Liver (tissue), 9 donors: ENCODE data around the gene KRTAP5-11. TPM values are rescaled to one million over a fixed set of nuclear protein-coding genes. Genes with fewer than 3 reads are reported as not detected.

ENCODE experiments used
- DNase-seq: peaks from one replicate; pipeline ENCODE4 v3.0.0-alpha.2; 2017; ENCODE audit warnings: low spot score
- H3K27ac ChIP-seq, 2 donors: one replicate each; pipeline ENCODE4 v1.7.0; 2013; ENCODE audit warnings: inconsistent platforms in 2 of 2, low read length in 2 of 2, control low read depth in 1 of 2, low read depth in 1 of 2, mild to moderate bottlenecking in 1 of 2
- H3K27me3 ChIP-seq, 4 donors: one replicate each; pipeline versions ENCODE4 v1.6.1 to v1.7.0; 2013; ENCODE audit warnings: low read length in 3 of 4, inconsistent platforms in 1 of 4, mild to moderate bottlenecking in 1 of 4, moderate library complexity in 1 of 4; ENCODE audit not compliant: control insufficient read depth in 4 of 4, insufficient read depth in 4 of 4
- H3K36me3 ChIP-seq, 4 donors: one replicate each; pipeline versions ENCODE4 v1.6.1 to v1.7.0; 2013; ENCODE audit warnings: low read length in 3 of 4, mild to moderate bottlenecking in 3 of 4, low read depth in 1 of 4, moderate library complexity in 1 of 4; ENCODE audit not compliant: control insufficient read depth in 4 of 4, insufficient read depth in 3 of 4
- H3K4me1 ChIP-seq, 4 donors: one replicate each; pipeline versions ENCODE4 v1.6.1 to v1.7.0; 2013; ENCODE audit warnings: low read length in 3 of 4, mild to moderate bottlenecking in 3 of 4, moderate library complexity in 1 of 4; ENCODE audit not compliant: control insufficient read depth in 4 of 4, insufficient read depth in 4 of 4
- H3K4me3 ChIP-seq, 3 donors: one replicate each; pipeline versions ENCODE4 v1.6.1 to v1.7.0; 2013; ENCODE audit warnings: low read length in 3 of 3, control low read depth in 1 of 3, low read depth in 1 of 3, mild to moderate bottlenecking in 1 of 3
- H3K9ac ChIP-seq, 2 donors: one replicate each; pipeline ENCODE4 v1.7.0; 2013; ENCODE audit warnings: low read length in 2 of 2, mild to moderate bottlenecking in 2 of 2, moderate library complexity in 2 of 2, control low read depth in 1 of 2, low read depth in 1 of 2
- H3K9me3 ChIP-seq, 4 donors: one replicate each; pipeline versions ENCODE4 v1.6.1 to v1.7.0; 2013; ENCODE audit warnings: low read length in 3 of 4; ENCODE audit not compliant: control insufficient read depth in 4 of 4
- ATF3 ChIP-seq: IDR thresholded peaks from 2 replicates; pipeline ENCODE4 v1.6.1; 2016; ENCODE audit warnings: antibody characterized with exemption
- EGR1 ChIP-seq, 2 donors: IDR thresholded peaks; 2 replicates each; pipeline ENCODE4 v1.6.1; 2016 to 2018; ENCODE audit warnings: antibody characterized with exemption in 2 of 2, low read depth in 2 of 2
- FOXA1 ChIP-seq: IDR thresholded peaks from 2 replicates; pipeline ENCODE4 v1.6.1; 2016; ENCODE audit warnings: antibody characterized with exemption
- FOXA2 ChIP-seq: IDR thresholded peaks from 2 replicates; pipeline ENCODE4 v1.6.1; 2016; ENCODE audit warnings: antibody characterized with exemption
- GABPA ChIP-seq, 2 donors: IDR thresholded peaks in 1 of 2; conservative IDR thresholded peaks in 1 of 2; 2 replicates each; pipeline ENCODE4 v1.6.1; 2016; ENCODE audit warnings: antibody characterized with exemption in 2 of 2, mild to moderate bottlenecking in 1 of 2, moderate library complexity in 1 of 2
- HNF4A ChIP-seq, 2 donors: conservative IDR thresholded peaks; 2 replicates each; pipeline ENCODE4 v1.6.1; 2016; ENCODE audit warnings: antibody characterized with exemption in 2 of 2, mild to moderate bottlenecking in 2 of 2
- JUND ChIP-seq, 2 donors: IDR thresholded peaks; 2 replicates each; pipeline ENCODE4 v1.6.1; 2016; ENCODE audit warnings: antibody characterized with exemption in 2 of 2
- MAX ChIP-seq: IDR thresholded peaks from 2 replicates; pipeline ENCODE4 v1.6.1; 2016; ENCODE audit warnings: antibody characterized with exemption
- NR2F2 ChIP-seq: IDR thresholded peaks from 2 replicates; pipeline ENCODE4 v1.6.1; 2016; ENCODE audit warnings: antibody characterized with exemption
- RAD21 ChIP-seq, 2 donors: IDR thresholded peaks; 2 replicates each; pipeline ENCODE4 v1.6.1; 2016; ENCODE audit warnings: antibody characterized with exemption in 2 of 2, mild to moderate bottlenecking in 2 of 2
- RXRA ChIP-seq, 2 donors: IDR thresholded peaks; 2 replicates each; pipeline ENCODE4 v1.6.1; 2017 to 2018; ENCODE audit warnings: antibody characterized with exemption in 2 of 2, mild to moderate bottlenecking in 1 of 2
- SP1 ChIP-seq: IDR thresholded peaks from 2 replicates; pipeline ENCODE4 v1.6.1; 2018; ENCODE audit warnings: antibody characterized with exemption, mild to moderate bottlenecking
- YY1 ChIP-seq: IDR thresholded peaks from 2 replicates; pipeline ENCODE4 v1.6.1; 2016; ENCODE audit warnings: antibody characterized with exemption, mild to moderate bottlenecking
- ZBTB33 ChIP-seq: IDR thresholded peaks from 2 replicates; pipeline ENCODE4 v1.6.1; 2016; ENCODE audit warnings: antibody characterized with exemption
- WGBS: extraction: QIAGEN DNeasy Blood & Tissue Kit; methylation state at CpG from one replicate; pipeline ENCODE4 v1.1.7; 2013; 5-methylcytosine and 5-hydroxymethylcytosine counted together
- polyA plus RNA-seq, 2 donors: library from polyadenylated mRNA; stranded (reverse) in 1 of 2; unstranded in 1 of 2; fragments of 200-250 nt in 1 of 2; fragments of >200 nt in 1 of 2; fragmentation: Nextera tagmentation in 1 of 2; extraction: Ambion mirVana in 1 of 2; gene quantifications; one replicate each; pipeline versions ENCODE4 v1.2.1 to v1.2.3, GENCODE V29; 2013 to 2015
- total RNA-seq, 2 donors: library from RNA; depleted of rRNA; stranded (reverse); fragments of >200 nt; gene quantifications; one replicate each; pipeline ENCODE4 v1.2.3, GENCODE V29; 2014
- TF ChIP-seq, protein P1 (sequence below): IDR thresholded peaks from 2 replicates; pipeline ENCODE4 v1.6.1; 2016; ENCODE audit warnings: antibody characterized with exemption, mild to moderate bottlenecking
- donor health status: healthy.
- donor health status: healthy.
- donor health status: healthy.
- donor health status: healthy.
- donor health status: healthy.

Gene KRTAP5-11
- total and polyA plus RNA-seq, 4 donors = not detected

DNA sequence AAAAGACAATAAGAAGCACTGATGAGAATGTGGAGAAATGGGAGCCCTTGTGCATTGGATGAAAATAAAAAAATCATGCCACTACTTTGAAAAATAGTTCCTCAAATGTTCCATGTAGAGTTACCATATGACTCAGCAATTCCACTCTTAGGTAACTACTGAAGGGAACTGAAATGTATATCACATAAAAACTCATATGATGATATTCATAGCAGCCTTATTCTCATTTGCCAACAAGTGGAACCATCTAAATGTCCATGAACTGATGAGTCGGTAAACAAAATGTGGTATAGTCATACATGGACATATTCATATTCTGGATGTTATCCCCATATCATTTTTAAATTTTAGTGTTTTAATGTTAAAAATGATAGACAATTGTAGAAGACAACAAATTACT, 31.0 kb downstream of the KRTAP5-11 start (continued):
- TF ChIP-seq, protein P1, sequence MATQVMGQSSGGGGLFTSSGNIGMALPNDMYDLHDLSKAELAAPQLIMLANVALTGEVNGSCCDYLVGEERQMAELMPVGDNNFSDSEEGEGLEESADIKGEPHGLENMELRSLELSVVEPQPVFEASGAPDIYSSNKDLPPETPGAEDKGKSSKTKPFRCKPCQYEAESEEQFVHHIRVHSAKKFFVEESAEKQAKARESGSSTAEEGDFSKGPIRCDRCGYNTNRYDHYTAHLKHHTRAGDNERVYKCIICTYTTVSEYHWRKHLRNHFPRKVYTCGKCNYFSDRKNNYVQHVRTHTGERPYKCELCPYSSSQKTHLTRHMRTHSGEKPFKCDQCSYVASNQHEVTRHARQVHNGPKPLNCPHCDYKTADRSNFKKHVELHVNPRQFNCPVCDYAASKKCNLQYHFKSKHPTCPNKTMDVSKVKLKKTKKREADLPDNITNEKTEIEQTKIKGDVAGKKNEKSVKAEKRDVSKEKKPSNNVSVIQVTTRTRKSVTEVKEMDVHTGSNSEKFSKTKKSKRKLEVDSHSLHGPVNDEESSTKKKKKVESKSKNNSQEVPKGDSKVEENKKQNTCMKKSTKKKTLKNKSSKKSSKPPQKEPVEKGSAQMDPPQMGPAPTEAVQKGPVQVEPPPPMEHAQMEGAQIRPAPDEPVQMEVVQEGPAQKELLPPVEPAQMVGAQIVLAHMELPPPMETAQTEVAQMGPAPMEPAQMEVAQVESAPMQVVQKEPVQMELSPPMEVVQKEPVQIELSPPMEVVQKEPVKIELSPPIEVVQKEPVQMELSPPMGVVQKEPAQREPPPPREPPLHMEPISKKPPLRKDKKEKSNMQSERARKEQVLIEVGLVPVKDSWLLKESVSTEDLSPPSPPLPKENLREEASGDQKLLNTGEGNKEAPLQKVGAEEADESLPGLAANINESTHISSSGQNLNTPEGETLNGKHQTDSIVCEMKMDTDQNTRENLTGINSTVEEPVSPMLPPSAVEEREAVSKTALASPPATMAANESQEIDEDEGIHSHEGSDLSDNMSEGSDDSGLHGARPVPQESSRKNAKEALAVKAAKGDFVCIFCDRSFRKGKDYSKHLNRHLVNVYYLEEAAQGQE = no peak
- no peak for TF ChIP-seq EGR1 (IDR thresholded peaks at IDR 0.05; ENCODE audit: low read depth in 2 of 2)
- no peak for TF ChIP-seq ATF3
- no peak for TF ChIP-seq FOXA1
- no peak for TF ChIP-seq FOXA2
- TF ChIP-seq SP1 = no peak
- TF ChIP-seq HNF4A (conservative IDR thresholded peaks at IDR 0.05) = no peak
- TF ChIP-seq GABPA (IDR thresholded peaks at IDR 0.05 in 1 of 2, conservative IDR thresholded peaks at IDR 0.05 in 1 of 2) = no peak
- no peak for TF ChIP-seq YY1
- TF ChIP-seq JUND (IDR thresholded peaks at IDR 0.05) = no peak
- no peak for TF ChIP-seq ZBTB33
- TF ChIP-seq RAD21 (IDR thresholded peaks at IDR 0.05) = no peak

DNA sequence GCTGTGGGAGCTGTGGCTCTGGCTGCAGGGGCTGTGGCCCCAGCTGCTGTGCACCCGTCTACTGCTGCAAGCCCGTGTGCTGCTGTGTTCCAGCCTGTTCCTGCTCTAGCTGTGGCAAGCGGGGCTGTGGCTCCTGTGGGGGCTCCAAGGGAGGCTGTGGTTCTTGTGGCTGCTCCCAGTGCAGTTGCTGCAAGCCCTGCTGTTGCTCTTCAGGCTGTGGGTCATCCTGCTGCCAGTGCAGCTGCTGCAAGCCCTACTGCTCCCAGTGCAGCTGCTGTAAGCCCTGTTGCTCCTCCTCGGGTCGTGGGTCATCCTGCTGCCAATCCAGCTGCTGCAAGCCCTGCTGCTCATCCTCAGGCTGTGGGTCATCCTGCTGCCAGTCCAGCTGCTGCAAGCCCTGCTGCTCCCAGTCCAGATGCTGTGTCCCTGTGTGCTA, 33.9 kb downstream of the KRTAP5-11 start:
- Histone ChIP-seq H3K27me3 (no peaks in the 10 kb centered on the region), H3K4me3 (no peak overlapping the region), H3K27ac (no peak overlapping the region), H3K9ac (no peak overlapping the region), H3K9me3 (no peaks in the 10 kb centered on the region), H3K4me1 (no peaks in the 10 kb centered on the region), H3K36me3 (no peaks in the 10 kb centered on the region)
- WGBS = 78% methylated on average over 5 of the region's 5 CpGs
- no peak for DNase-seq
- no peak for TF ChIP-seq GABPA (IDR thresholded peaks at IDR 0.05 in 1 of 2, conservative IDR thresholded peaks at IDR 0.05 in 1 of 2)
- TF ChIP-seq ZBTB33 = no peak
- TF ChIP-seq RXRA (IDR thresholded peaks at IDR 0.05) = no peak
- no peak for TF ChIP-seq JUND (IDR thresholded peaks at IDR 0.05)
- no peak for TF ChIP-seq EGR1 (IDR thresholded peaks at IDR 0.05; ENCODE audit: low read depth in 2 of 2)
- no peak for TF ChIP-seq MAX
- no peak for TF ChIP-seq NR2F2
- TF ChIP-seq HNF4A (conservative IDR thresholded peaks at IDR 0.05) = no peak
- TF ChIP-seq, protein P1 = no peak
